OCI-LY7 (cell line): ENCODE results near the gene R3HDM4.

Experiments
- EZH2phosphoT487 ChIP-seq: fragments of 200-600 bp; sonication (generic); IDR thresholded peaks from 2 replicates; pipeline ENCODE4 v1.6.1; 2018; ENCODE audit warnings: low read depth, borderline replicate concordance, mild to moderate bottlenecking, mixed run types, antibody characterized with exemption, low read length, moderate library complexity, mixed read lengths
- TF ChIP-seq, protein P1 (sequence below): fragments of 200-600 bp; sonication (generic); conservative IDR thresholded peaks from 2 replicates; pipeline ENCODE4 v1.5.1; 2014; ENCODE audit warnings: mild to moderate bottlenecking, antibody characterized with exemption, low read length, moderate library complexity, mixed read lengths

GRCh38 chr19:925087-925525, 12.1 kb upstream of the R3HDM4 start:
- TF ChIP-seq, protein P1, sequence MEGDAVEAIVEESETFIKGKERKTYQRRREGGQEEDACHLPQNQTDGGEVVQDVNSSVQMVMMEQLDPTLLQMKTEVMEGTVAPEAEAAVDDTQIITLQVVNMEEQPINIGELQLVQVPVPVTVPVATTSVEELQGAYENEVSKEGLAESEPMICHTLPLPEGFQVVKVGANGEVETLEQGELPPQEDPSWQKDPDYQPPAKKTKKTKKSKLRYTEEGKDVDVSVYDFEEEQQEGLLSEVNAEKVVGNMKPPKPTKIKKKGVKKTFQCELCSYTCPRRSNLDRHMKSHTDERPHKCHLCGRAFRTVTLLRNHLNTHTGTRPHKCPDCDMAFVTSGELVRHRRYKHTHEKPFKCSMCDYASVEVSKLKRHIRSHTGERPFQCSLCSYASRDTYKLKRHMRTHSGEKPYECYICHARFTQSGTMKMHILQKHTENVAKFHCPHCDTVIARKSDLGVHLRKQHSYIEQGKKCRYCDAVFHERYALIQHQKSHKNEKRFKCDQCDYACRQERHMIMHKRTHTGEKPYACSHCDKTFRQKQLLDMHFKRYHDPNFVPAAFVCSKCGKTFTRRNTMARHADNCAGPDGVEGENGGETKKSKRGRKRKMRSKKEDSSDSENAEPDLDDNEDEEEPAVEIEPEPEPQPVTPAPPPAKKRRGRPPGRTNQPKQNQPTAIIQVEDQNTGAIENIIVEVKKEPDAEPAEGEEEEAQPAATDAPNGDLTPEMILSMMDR: no peak
- no peak for TF ChIP-seq EZH2phosphoT487
